Left lung (tissue), 10 donors: Measurements from ENCODE around the gene MBIP. TPM values are rescaled to one million over a fixed set of nuclear protein-coding genes. Genes with fewer than 3 reads are reported as not detected.

ENCODE experiments used
- ATAC-seq: fragments of 200-7000 bp; cut with Tn5 transposase; one replicate; pipeline ENCODE4 v1.9.1; 2020; ENCODE audit warnings: moderate library complexity
- DNase-seq, 4 donors: peaks; one replicate each; pipeline ENCODE4 v3.0.0-alpha.2; 2013 to 2020
- H3K27ac ChIP-seq, 2 donors: fragments of 200-600 bp; sonication (generic) in 1 of 2; one replicate each; pipeline versions ENCODE4 v1.5.0 to v1.8.0; 2020 to 2021
- H3K27me3 ChIP-seq, 2 donors: fragments of 200-600 bp; sonication (generic) in 1 of 2; one replicate each; pipeline versions ENCODE4 v1.5.0 to v1.8.0; 2020 to 2021
- H3K36me3 ChIP-seq, 2 donors: fragments of 200-600 bp; sonication (generic) in 1 of 2; one replicate each; pipeline versions ENCODE4 v1.5.0 to v1.8.0; 2020 to 2021
- H3K4me1 ChIP-seq, 2 donors: fragments of 200-600 bp; one replicate each; pipeline ENCODE4 v1.8.0; 2021
- H3K4me3 ChIP-seq, 2 donors: fragments of 200-600 bp; sonication (generic) in 1 of 2; one replicate each; pipeline versions ENCODE4 v1.5.0 to v1.8.0; 2020 to 2021; ENCODE audit warnings: mild to moderate bottlenecking in 1 of 2
- H3K9me3 ChIP-seq, 2 donors: fragments of 200-600 bp; sonication (generic) in 1 of 2; one replicate each; pipeline versions ENCODE4 v1.5.0 to v1.8.0; 2020 to 2021
- CTCF ChIP-seq, 2 donors: fragments of 200-600 bp; sonication (generic) in 1 of 2; IDR thresholded peaks; one replicate each; pipeline versions ENCODE4 v1.5.0 to v1.8.0; 2021; ENCODE audit warnings: antibody characterized with exemption in 2 of 2
- intact Hi-C, 2 donors: fragments of 100-400 bp; cut with DNase I; formaldehyde crosslinking; loops; one replicate each; pipeline versions ENCODE4 v1.11.2 to v1.14.2; 2022
- polyA plus RNA-seq, 6 donors: library from polyadenylated mRNA; unstranded; fragments of 120-200 nt; gene quantifications; one replicate each; pipeline ENCODE4 v1.2.1, GENCODE V29; 2013; ENCODE audit not compliant: insufficient read length in 6 of 6
- total RNA-seq, 2 donors: library from RNA; stranded (reverse); fragmentation: NEBNext Ultra II Directional; extraction: Animal tissue kit (Norgen Biotek cat#: 25700); gene quantifications; one replicate each; pipeline ENCODE4 v1.2.1, GENCODE V29; 2021
- donor health status: DM: no; HTN: yes; CAD: no.
- donor health status: DM: no; HTN: no; CAD: no.

MBIP gene
- total and polyA plus RNA-seq, 8 donors = 85.1 to 188 (median 151) TPM

- Histone ChIP-seq H3K36me3 (no peaks in the 10 kb centered on the region), H3K4me1 (no peaks in the 10 kb centered on the region), H3K4me3 (no peak overlapping the region), H3K27ac (no peak overlapping the region), H3K27me3 (peaks cover 4 to 13% of the 10 kb centered on the region in 2 donors), H3K9me3 (no peaks in the 10 kb centered on the region)
- intact Hi-C loops = no loop called here
- DNase-seq (no peak), ATAC-seq (no peak)
- TF ChIP-seq CTCF (IDR thresholded peaks at IDR 0.05) = no peak
Measured at GRCh38 chr14:36325853-36326252, 5.4 kb upstream of the MBIP start.

DNA sequence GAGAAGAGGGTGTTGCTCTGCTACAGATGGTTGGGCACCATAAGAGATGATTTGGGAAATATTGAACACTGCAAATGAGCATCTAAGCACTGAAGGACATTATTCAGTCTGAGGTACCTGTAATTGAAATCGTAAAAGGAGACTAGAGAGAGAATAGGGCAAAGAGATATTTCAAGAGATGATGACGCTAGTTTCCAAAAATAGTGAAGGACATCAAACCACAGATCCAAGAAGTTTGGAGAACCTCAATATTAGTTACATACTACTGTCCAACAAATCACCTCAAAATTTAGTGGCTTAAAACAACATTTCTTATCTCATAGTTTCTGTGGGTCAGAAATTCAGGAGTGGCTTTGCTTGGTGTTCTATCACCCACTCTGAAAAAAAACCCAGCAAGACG, 4.5 kb upstream of the MBIP start:
- Histone ChIP-seq H3K27ac (no peak overlapping the region), H3K9me3 (no peaks in the 10 kb centered on the region), H3K4me3 (no peak overlapping the region), H3K27me3 (peaks cover 4 to 13% of the 10 kb centered on the region in 2 donors), H3K36me3 (no peaks in the 10 kb centered on the region), H3K4me1 (no peaks in the 10 kb centered on the region)
- no peak for TF ChIP-seq CTCF (IDR thresholded peaks at IDR 0.05)
- no peak for ATAC-seq
- intact Hi-C loops = no loop called here
- DNase-seq = no peak

- TF ChIP-seq CTCF (IDR thresholded peaks at IDR 0.05) = no peak
- H3K27ac ChIP-seq = peak overlapping the region; percentile 72 to 93
- no peaks in the 10 kb centered on the region for H3K9me3 ChIP-seq
- peaks cover 4 to 5% of the 10 kb centered on the region in 2 donors for H3K27me3 ChIP-seq
- ATAC-seq (peak; percentile 2), DNase-seq (no peak)
- no peaks in the 10 kb centered on the region for H3K36me3 ChIP-seq
- intact Hi-C loops = no loop called here
- H3K4me3 ChIP-seq = peak overlapping the region; percentile 58 to 64
- H3K4me1 ChIP-seq = peaks cover 0 to 20% of the 10 kb centered on the region in 2 donors
Measured at GRCh38 chr14:36320897-36321381, 502 bp upstream of the MBIP start.

- no peak for TF ChIP-seq CTCF (IDR thresholded peaks at IDR 0.05)
- intact Hi-C loops = no loop called here
- no peak for ATAC-seq
- no peaks in the 10 kb centered on the region for H3K27me3 ChIP-seq
- H3K9me3 ChIP-seq = no peaks in the 10 kb centered on the region
- no peak for DNase-seq
- peaks cover 0 to 20% of the 10 kb centered on the region in 2 donors for H3K4me1 ChIP-seq
- peak overlapping the region; percentile 58 to 64 for H3K4me3 ChIP-seq
- peak overlapping the region; percentile 72 to 93 for H3K27ac ChIP-seq
- H3K36me3 ChIP-seq = no peaks in the 10 kb centered on the region
Measured at GRCh38 chr14:36319899-36320199, 588 bp downstream of the MBIP start.

- no peaks in the 10 kb centered on the region for H3K27me3 ChIP-seq
- H3K36me3 ChIP-seq = peaks cover 0 to 15% of the 10 kb centered on the region in 2 donors
- peak overlapping the region; percentile 58 to 64 for H3K4me3 ChIP-seq
- no peaks in the 10 kb centered on the region for H3K9me3 ChIP-seq
- H3K27ac ChIP-seq = peak overlapping the region; percentile 72 to 93
- no peak for TF ChIP-seq CTCF (IDR thresholded peaks at IDR 0.05)
- ATAC-seq (no peak), DNase-seq (no peak)
- peaks cover 0 to 28% of the 10 kb centered on the region in 2 donors for H3K4me1 ChIP-seq
- intact Hi-C loops = no loop called here
Measured at GRCh38 chr14:36317650-36318049, 2.8 kb downstream of the MBIP start.
